PFSK-1 (cell line): Measurements from ENCODE around the gene ARL4D.

Experiments
- POLR2AphosphoS5 ChIP-seq: IDR thresholded peaks from 2 replicates; pipeline ENCODE4 v1.6.1; 2012; ENCODE audit warnings: low read depth, mild to moderate bottlenecking, control low read depth, low read length, moderate library complexity
- SIN3A ChIP-seq: IDR thresholded peaks from 2 replicates; pipeline ENCODE4 v1.6.1; 2012; ENCODE audit warnings: mild to moderate bottlenecking, low read length, moderate library complexity, borderline replicate concordance; ENCODE audit not compliant: insufficient read depth
- TAF1 ChIP-seq: IDR thresholded peaks from 2 replicates; pipeline ENCODE4 v1.6.1; 2012; ENCODE audit warnings: low read length, control low read depth, borderline replicate concordance; ENCODE audit not compliant: insufficient read depth
- TF ChIP-seq, protein P1 (sequence below), 2 experiments: IDR thresholded peaks; 2 replicates each; pipeline versions ENCODE4 v1.6.1 to v1.8.0; 2011 to 2012; ENCODE audit warnings: low read depth in 2 of 2, low read length in 2 of 2, control low read depth in 1 of 2, inconsistent platforms in 1 of 2, mild to moderate bottlenecking in 1 of 2, moderate library complexity in 1 of 2; ENCODE audit not compliant: insufficient read depth in 1 of 2

DNA sequence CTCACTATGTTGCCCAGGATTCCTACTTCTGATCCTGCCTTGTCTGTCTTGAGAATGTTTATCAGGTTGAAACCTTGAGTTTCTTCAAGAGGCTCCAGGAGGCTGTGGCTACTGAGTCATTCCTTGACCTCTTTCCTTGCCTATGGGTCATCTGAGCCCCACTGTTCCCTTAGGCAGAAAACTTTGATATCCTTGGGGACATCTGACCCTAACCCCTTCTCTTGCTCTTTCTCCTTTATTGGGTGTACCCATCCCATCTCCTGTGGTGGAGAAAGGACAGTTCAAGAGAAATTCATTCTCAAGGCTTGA is 12.5 kb downstream of the ARL4D start:
- TF ChIP-seq, protein P1, sequence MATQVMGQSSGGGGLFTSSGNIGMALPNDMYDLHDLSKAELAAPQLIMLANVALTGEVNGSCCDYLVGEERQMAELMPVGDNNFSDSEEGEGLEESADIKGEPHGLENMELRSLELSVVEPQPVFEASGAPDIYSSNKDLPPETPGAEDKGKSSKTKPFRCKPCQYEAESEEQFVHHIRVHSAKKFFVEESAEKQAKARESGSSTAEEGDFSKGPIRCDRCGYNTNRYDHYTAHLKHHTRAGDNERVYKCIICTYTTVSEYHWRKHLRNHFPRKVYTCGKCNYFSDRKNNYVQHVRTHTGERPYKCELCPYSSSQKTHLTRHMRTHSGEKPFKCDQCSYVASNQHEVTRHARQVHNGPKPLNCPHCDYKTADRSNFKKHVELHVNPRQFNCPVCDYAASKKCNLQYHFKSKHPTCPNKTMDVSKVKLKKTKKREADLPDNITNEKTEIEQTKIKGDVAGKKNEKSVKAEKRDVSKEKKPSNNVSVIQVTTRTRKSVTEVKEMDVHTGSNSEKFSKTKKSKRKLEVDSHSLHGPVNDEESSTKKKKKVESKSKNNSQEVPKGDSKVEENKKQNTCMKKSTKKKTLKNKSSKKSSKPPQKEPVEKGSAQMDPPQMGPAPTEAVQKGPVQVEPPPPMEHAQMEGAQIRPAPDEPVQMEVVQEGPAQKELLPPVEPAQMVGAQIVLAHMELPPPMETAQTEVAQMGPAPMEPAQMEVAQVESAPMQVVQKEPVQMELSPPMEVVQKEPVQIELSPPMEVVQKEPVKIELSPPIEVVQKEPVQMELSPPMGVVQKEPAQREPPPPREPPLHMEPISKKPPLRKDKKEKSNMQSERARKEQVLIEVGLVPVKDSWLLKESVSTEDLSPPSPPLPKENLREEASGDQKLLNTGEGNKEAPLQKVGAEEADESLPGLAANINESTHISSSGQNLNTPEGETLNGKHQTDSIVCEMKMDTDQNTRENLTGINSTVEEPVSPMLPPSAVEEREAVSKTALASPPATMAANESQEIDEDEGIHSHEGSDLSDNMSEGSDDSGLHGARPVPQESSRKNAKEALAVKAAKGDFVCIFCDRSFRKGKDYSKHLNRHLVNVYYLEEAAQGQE (IDR thresholded peaks at IDR 0.05; ENCODE audit: insufficient read depth in 1 of 2, low read depth in 2 of 2, low read length in 2 of 2), result no peak
- no peak for TF ChIP-seq SIN3A
- no peak for TF ChIP-seq TAF1
- TF ChIP-seq POLR2AphosphoS5, result no peak
